ENCODE results near the gene TRPC3. TPM values are rescaled to one million over a fixed set of nuclear protein-coding genes. Genes with fewer than 3 reads are reported as not detected.

TRPC3 gene
- total RNA-seq, 1 experiment from 2014 or later: 0.25 TPM

GRCh38 chr4:121991968-121992367 lies 40.1 kb upstream of the TRPC3 start:
- no peak overlapping the region for H2AFZ ChIP-seq (ENCODE audit: low read depth, low read length, poor library complexity, severe bottlenecking)
- H3K4me2 ChIP-seq (ENCODE audit: low read length): no peak overlapping the region
- no peaks in the 10 kb centered on the region for H4K20me1 ChIP-seq (ENCODE audit: insufficient read depth)
- no peak overlapping the region for H3K9ac ChIP-seq (ENCODE audit: low read length)
- peaks cover 0 to 5% of the 10 kb centered on the region in 2 experiments; a peak in 1 of 4 replicates for H3K4me1 ChIP-seq (ENCODE audit: control insufficient read depth in 1 of 2, insufficient read depth in 2 of 2, low read length in 2 of 2)
- TF ChIP-seq ELF1 (IDR thresholded peaks at IDR 0.05; ENCODE audit: borderline replicate concordance, low read depth): no peak
- no peak for TF ChIP-seq EZH2 (IDR thresholded peaks at IDR 0.05)
- no peak for TF ChIP-seq ZNF274 (IDR thresholded peaks at IDR 0.05; ENCODE audit: low read depth, low read length)
- TF ChIP-seq FOSL1 (IDR thresholded peaks at IDR 0.05; ENCODE audit: low read depth): no peak
- TF ChIP-seq, protein P1, sequence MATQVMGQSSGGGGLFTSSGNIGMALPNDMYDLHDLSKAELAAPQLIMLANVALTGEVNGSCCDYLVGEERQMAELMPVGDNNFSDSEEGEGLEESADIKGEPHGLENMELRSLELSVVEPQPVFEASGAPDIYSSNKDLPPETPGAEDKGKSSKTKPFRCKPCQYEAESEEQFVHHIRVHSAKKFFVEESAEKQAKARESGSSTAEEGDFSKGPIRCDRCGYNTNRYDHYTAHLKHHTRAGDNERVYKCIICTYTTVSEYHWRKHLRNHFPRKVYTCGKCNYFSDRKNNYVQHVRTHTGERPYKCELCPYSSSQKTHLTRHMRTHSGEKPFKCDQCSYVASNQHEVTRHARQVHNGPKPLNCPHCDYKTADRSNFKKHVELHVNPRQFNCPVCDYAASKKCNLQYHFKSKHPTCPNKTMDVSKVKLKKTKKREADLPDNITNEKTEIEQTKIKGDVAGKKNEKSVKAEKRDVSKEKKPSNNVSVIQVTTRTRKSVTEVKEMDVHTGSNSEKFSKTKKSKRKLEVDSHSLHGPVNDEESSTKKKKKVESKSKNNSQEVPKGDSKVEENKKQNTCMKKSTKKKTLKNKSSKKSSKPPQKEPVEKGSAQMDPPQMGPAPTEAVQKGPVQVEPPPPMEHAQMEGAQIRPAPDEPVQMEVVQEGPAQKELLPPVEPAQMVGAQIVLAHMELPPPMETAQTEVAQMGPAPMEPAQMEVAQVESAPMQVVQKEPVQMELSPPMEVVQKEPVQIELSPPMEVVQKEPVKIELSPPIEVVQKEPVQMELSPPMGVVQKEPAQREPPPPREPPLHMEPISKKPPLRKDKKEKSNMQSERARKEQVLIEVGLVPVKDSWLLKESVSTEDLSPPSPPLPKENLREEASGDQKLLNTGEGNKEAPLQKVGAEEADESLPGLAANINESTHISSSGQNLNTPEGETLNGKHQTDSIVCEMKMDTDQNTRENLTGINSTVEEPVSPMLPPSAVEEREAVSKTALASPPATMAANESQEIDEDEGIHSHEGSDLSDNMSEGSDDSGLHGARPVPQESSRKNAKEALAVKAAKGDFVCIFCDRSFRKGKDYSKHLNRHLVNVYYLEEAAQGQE (IDR thresholded peaks at IDR 0.05; ENCODE audit: low read depth): no peak
- no peak for TF ChIP-seq RAD21 (IDR thresholded peaks at IDR 0.05; ENCODE audit: low read depth)
- TF ChIP-seq SRF (IDR thresholded peaks at IDR 0.05; ENCODE audit: low read depth): no peak
- no peak for TF ChIP-seq TCF7L2 (IDR thresholded peaks at IDR 0.05; ENCODE audit: borderline replicate concordance, extremely low read depth, insufficient read depth, insufficient read length)
- TF ChIP-seq, protein P2, sequence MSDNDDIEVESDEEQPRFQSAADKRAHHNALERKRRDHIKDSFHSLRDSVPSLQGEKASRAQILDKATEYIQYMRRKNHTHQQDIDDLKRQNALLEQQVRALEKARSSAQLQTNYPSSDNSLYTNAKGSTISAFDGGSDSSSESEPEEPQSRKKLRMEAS (IDR thresholded peaks at IDR 0.05): no peak
- TF ChIP-seq POLR2AphosphoS5 (IDR thresholded peaks at IDR 0.05; ENCODE audit: low read depth, low read length): no peak
- H3K79me2 ChIP-seq (ENCODE audit: insufficient read depth, low read length): no peaks in the 10 kb centered on the region
- ChIA-PET CTCF (no interaction called here), RAD21 (ENCODE audit: low non-redundant PET in 1 of 2, low total read pairs in 2 of 2, uncharacterized antibody in 2 of 2, unreplicated experiment in 2 of 2) (no interaction called here), POLR2A (no interaction called here)
- no peaks in the 10 kb centered on the region for H3K9me3 ChIP-seq (ENCODE audit: control insufficient read depth in 1 of 2, insufficient read depth in 1 of 2, low read depth in 1 of 2, low read length in 2 of 2)
- intact Hi-C loops (cut with micrococcal nuclease): no loop called here
- no peaks in the 10 kb centered on the region for H3K36me3 ChIP-seq (ENCODE audit: control insufficient read depth in 1 of 2, insufficient read depth in 2 of 2, low read length in 2 of 2)
- ATAC-seq (no peak), DNase-seq (ENCODE audit: low read depth, low spot score) (no peak)
- no peak overlapping the region for H3K4me3 ChIP-seq (replicated peaks in 1 of 2; ENCODE audit: low read depth in 1 of 2, low read length in 2 of 2)
- no peak overlapping the region for H3K27ac ChIP-seq (ENCODE audit: low read depth, low read length)
- no TSS peak for BruUV-seq (replicated peaks)
- no peaks in the 10 kb centered on the region for H3K9me2 ChIP-seq (ENCODE audit: insufficient read depth)
- no peaks in the 10 kb centered on the region for H3K27me3 ChIP-seq (ENCODE audit: insufficient read depth, low read length)

Measured in HCT116 (cell line).